ENCODE results near the gene PKNOX2.

PKNOX2 gene

DNA sequence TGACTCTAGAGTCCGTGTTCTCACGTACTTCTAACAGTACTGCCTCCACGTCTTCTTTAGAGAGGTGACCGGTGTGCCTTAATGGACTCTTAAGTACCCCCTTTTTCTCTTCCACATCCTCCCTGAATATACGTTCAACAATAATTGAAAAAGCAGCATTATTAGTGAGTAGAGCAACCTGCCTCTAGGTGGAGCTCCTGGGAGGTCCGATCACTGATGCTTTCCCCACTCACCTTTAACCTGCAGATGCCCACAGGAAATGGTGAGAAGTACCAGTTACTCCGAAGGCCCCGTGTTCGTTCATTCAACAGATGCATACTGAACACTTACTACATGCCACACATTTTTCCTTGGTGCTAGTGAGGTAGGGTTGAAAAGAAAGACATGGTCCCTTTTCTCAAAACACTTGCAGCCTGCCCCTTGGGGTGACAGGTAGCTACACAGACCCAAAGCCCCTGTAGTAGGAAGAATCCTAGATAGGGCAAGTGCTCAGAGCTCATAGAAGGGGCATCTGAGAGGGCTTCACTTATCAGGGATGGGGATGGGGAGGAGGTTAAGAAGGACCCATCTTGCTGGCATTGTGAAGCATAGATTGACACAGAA lies 258.8 kb downstream of the PKNOX2 start:
- DNase-seq, result no peak

- no peak for DNase-seq
Observed at GRCh38 chr11:125425601-125426000, 261.1 kb downstream of the PKNOX2 start.

GRCh38 chr11:125426818-125427528 lies 262.4 kb downstream of the PKNOX2 start:
- DNase-seq, result no peak

- DNase-seq, result no peak
Observed at GRCh38 chr11:125428486-125429173, 264.1 kb downstream of the PKNOX2 start.

GRCh38 chr11:125429174-125429707 lies 264.7 kb downstream of the PKNOX2 start:
- peak; percentile 74 for DNase-seq

GRCh38 chr11:125429807-125430678 lies 265.5 kb downstream of the PKNOX2 start:
- no peak for DNase-seq

GRCh38 chr11:125431009-125431408 lies 266.5 kb downstream of the PKNOX2 start:
- DNase-seq, result no peak

DNA sequence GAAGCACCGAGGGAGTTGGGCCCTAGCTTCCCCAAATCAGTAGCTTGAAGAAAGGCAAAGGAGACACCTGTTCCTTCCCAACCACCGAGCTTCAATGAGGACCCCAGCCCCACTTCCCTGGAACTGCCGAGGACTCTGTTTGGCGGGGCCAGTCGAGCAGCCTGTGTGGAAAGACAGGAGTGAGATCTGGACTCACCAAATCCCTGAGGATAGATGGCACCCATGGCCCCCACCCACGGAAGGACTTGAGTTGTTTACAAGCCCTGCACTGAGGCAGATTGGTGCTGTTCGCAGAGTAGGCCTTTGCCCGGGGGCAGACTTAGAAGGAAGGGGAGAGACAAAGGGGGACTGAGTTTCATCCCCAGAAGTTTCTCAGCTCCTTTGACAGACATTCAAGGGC lies 266.9 kb downstream of the PKNOX2 start:
- DNase-seq, result no peak

DNA sequence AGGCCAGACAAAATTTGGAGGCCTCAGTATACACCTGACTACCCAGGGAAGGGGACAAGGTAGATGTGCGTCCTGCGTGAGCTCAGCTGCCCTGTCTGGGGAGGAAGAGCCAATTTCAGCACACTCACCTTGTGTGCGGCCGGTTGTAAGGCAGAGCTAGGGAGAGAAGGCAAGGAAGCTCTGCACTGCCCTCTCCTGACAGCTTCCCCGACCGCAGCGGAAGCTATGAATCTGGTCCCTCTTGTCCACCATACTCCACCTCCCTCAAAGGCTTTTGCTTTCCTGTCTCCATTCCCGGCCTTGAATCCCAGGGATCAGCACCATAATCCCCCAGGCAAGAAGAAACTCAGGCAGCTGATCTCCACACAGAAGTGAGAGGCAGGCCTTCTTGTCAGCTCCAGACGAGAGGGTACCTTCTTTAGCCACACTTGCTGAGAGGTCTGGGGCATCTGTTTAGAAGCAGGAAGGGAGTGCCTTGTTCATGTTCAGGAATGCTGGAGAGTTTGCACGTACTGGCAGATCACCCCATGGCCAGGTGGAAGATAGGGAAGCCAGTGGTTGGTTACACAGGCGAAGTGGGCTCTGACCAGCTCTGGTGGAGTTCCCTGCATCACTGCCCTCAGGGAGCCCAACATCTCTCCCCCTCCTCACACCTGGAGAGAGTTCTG lies 269.0 kb downstream of the PKNOX2 start:
- DNase-seq, result no peak

DNA sequence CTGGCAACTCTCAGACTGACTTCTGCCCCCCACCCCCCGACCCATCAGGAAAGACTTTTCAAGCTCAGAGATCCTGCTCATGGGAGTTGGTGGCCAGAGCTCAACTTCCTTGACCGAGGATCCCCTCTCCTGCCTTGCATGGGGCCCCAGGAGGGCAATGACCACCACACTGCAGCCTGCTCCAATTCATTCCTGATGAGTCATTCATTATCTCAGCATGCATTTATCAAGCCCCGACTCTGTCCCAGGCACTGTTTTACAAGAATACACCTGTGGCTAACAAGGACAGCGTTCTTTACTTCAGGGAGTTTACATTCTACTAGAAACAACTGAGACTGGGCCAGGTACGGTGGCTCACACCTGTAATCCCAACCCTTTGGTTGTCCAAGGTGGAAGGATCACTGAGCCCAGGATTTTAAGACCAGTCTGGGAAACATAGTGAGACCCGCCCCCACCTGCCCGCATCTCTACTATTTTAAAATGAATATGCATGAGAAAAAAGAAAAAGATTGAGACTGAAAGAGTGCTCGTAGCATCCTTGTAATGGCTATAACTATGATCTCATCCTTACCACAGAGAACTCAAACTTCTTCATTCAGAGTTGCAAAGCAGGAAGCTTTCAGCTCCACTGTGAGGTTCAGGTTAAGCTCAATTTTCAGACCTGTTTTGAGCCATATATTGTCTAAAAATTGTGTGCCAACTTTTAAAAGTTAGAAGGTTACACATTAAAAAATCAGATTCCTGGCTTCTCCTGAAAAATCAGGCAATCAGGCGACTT lies 271.1 kb downstream of the PKNOX2 start:
- no peak for DNase-seq

- no peak for DNase-seq
Observed at GRCh38 chr11:125441648-125442410, 277.3 kb downstream of the PKNOX2 start.

GRCh38 chr11:125442946-125443345 lies 278.4 kb downstream of the PKNOX2 start:
- no peak for DNase-seq

GRCh38 chr11:125443767-125444311 lies 279.3 kb downstream of the PKNOX2 start:
- DNase-seq, result no peak

DNA sequence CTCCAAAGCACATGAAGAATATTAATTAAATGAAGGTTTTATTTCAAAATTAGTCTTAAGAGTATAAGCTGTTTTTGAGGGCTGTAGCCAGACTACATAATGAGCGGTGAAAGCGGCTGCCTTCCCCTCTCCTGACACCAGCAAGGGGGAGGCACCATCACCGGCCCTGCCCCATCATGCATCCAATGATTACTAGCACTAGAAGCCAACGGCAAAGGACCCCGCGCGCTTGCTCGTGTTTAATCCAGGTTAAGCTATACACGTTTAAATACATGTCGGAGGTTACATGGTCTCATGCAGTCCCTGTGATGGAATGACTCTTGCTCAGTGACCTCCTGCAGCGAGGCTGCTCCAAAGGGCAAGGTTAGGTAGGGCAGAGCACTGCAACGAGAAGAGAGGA lies 281.2 kb downstream of the PKNOX2 start:
- DNase-seq, result no peak

- DNase-seq, result no peak
Observed at GRCh38 chr11:125446279-125446678, 281.7 kb downstream of the PKNOX2 start.

DNA sequence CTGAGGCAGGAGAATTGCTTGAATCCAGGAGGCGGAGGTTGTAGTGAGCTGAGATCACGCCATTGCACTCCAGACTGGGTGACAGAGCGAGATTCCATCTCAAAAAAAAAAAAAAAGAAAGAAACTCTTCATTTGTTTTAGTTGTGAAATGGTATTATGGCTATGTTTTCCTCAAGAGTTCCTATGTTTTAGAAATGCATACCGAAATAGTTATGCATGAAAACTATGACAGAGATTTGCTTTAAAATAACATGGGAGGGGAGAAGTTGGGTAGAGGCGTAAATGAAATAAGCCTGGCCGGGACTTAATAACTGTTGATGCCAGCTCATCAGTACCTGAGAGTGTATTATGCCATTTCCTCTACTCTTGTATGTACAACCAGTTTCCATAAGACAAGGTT lies 283.2 kb downstream of the PKNOX2 start:
- no peak for DNase-seq

GRCh38 chr11:125448136-125448535 lies 283.6 kb downstream of the PKNOX2 start:
- no peak for DNase-seq

DNA sequence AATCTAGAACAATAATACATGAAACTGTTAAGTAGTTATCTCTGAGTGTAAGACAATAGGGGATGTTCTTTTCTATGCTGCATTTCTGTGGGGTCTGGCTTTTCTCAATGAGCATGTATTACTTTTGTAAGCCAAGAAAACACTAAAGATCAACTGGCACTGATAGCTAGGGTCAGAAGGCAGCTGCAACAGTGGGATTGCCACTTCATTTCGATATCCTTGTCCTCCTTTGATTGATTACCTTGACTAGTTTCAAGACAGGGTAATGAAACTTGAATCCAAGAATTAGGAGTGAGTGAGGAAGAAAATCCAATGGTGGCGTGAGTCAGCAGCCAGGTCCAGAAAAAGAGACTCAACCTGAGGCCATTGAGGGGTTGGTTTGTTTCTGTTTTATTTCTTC lies 285.0 kb downstream of the PKNOX2 start:
- DNase-seq, result no peak

GRCh38 chr11:125451400-125452124 lies 287.0 kb downstream of the PKNOX2 start:
- DNase-seq, result no peak

GRCh38 chr11:125452125-125452470 lies 287.5 kb downstream of the PKNOX2 start:
- no peak for DNase-seq
